Endothelial cell of umbilical vein (primary cell): ENCODE data around the gene CNNM3. TPM values are rescaled to one million over a fixed set of nuclear protein-coding genes. Genes with fewer than 3 reads are reported as not detected.

Source experiments
- BruUV-seq: library from RNA; stranded (reverse); fragments of 400-500 nt; replicated peaks from 2 replicates; lab custom pipeline; 2021; lab: Mats Ljungman, UMichigan
- CTCF ChIA-PET: fragments of 300-600, 350-600 bp; sonication (Branson Sonifier 250); formaldehyde crosslinking; loops from one replicate; lab custom pipeline; 2021; ENCODE audit warnings: antibody characterized with exemption, inconsistent platforms; lab: Charles Lee
- POLR2A ChIA-PET: fragments of 300-600, 350-600 bp; sonication (Branson Sonifier 250); formaldehyde crosslinking; loops from one replicate; lab custom pipeline; 2021; ENCODE audit warnings: antibody characterized with exemption, inconsistent platforms; lab: Charles Lee
- DNase-seq: peaks from one replicate; pipeline ENCODE4 v3.0.0-alpha.2; 2011; ENCODE audit warnings: low read depth, low spot score
- FAIRE-seq: peaks from 2 replicates; lab custom pipeline; 2011; peaks lifted over from hg19 to GRCh38; lab: Jason Lieb, UNC
- H2AFZ ChIP-seq: 2 replicates; pipeline ENCODE4 v1.6.0; 2012; ENCODE audit warnings: low read depth, low read length, control low read depth, inconsistent platforms
- H3K27ac ChIP-seq: 2 replicates; pipeline ENCODE4 v1.5.1; 2011; ENCODE audit warnings: low read depth, mild to moderate bottlenecking, control low read depth, low read length, moderate library complexity; ENCODE audit not compliant: insufficient read depth
- H3K27me3 ChIP-seq, 2 experiments: 2 replicates each; pipeline versions ENCODE4 v1.6.0 to v1.6.1; 2011; ENCODE audit warnings: low read length in 2 of 2, mixed read lengths in 1 of 2; ENCODE audit not compliant: control insufficient read depth in 2 of 2, insufficient read depth in 2 of 2
- H3K36me3 ChIP-seq, 2 experiments: 2 replicates in 1 of 2; 3 replicates in 1 of 2; pipeline ENCODE4 v1.5.1; 2011; ENCODE audit warnings: low read length in 2 of 2, mild to moderate bottlenecking in 1 of 2, moderate library complexity in 1 of 2; ENCODE audit not compliant: control insufficient read depth in 2 of 2, insufficient read depth in 2 of 2; ENCODE audit errors: extremely low read depth in 1 of 2
- H3K4me1 ChIP-seq: 3 replicates; pipeline ENCODE4 v1.5.1; 2011; ENCODE audit warnings: mild to moderate bottlenecking, low read length; ENCODE audit not compliant: control insufficient read depth, insufficient read depth; ENCODE audit errors: extremely low read depth
- H3K4me2 ChIP-seq: 2 replicates; pipeline ENCODE4 v1.6.1; 2011; ENCODE audit warnings: low read length, control low read depth, mixed read lengths; ENCODE audit not compliant: insufficient read depth
- H3K4me3 ChIP-seq, 3 experiments: fragments of 200-600 bp in 1 of 3; sonication (generic), shearing (Covaris generic) in 1 of 3; replicated peaks in 1 of 3; 2 replicates each; pipeline ENCODE4 v1.5.1; 2011 to 2016; ENCODE audit warnings: control low read depth in 3 of 3, low read length in 3 of 3, mild to moderate bottlenecking in 2 of 3, inconsistent platforms in 1 of 3, low read depth in 1 of 3, moderate library complexity in 1 of 3; ENCODE audit not compliant: insufficient read depth in 1 of 3
- H3K79me2 ChIP-seq: 2 replicates; pipeline ENCODE4 v1.6.0; 2012; ENCODE audit warnings: low read length, inconsistent platforms; ENCODE audit not compliant: control insufficient read depth, insufficient read depth
- H3K9ac ChIP-seq: replicated peaks from 2 replicates; pipeline ENCODE3; 2011; ENCODE audit warnings: low read length, control low read depth; ENCODE audit not compliant: insufficient read depth; ENCODE audit errors: extremely low read depth
- H3K9me1 ChIP-seq: replicated peaks from 3 replicates; pipeline ENCODE4 v1.6.0; 2011; ENCODE audit warnings: mild to moderate bottlenecking, low read length; ENCODE audit not compliant: control insufficient read depth, insufficient read depth; ENCODE audit errors: extremely low read depth
- H3K9me3 ChIP-seq: replicated peaks from 2 replicates; pipeline ENCODE4 v1.5.1; 2012; ENCODE audit warnings: low read length, inconsistent platforms; ENCODE audit not compliant: control insufficient read depth, insufficient read depth
- H4K20me1 ChIP-seq: replicated peaks from 2 replicates; pipeline ENCODE3; 2011; ENCODE audit warnings: mild to moderate bottlenecking, low read length; ENCODE audit not compliant: control insufficient read depth, insufficient read depth; ENCODE audit errors: extremely low read depth
- EZH2 ChIP-seq: IDR thresholded peaks from 2 replicates; pipeline ENCODE4 v1.6.1; 2012; ENCODE audit warnings: borderline replicate concordance, low read depth, mild to moderate bottlenecking, moderate library complexity, low read length, inconsistent platforms; ENCODE audit not compliant: severe bottlenecking
- FOS ChIP-seq: IDR thresholded peaks from 2 replicates; pipeline ENCODE4 v1.6.1; 2011; ENCODE audit warnings: mild to moderate bottlenecking, low read length, moderate library complexity, borderline replicate concordance; ENCODE audit not compliant: insufficient read depth
- GATA2 ChIP-seq: IDR thresholded peaks from 2 replicates; pipeline ENCODE4 v1.7.0; 2011; ENCODE audit warnings: low read depth, mild to moderate bottlenecking, moderate library complexity, mixed read lengths, low read length; ENCODE audit not compliant: insufficient read length, insufficient read depth
- JUN ChIP-seq: IDR thresholded peaks from 2 replicates; pipeline ENCODE4 v1.6.1; 2011; ENCODE audit warnings: borderline replicate concordance, low read depth; ENCODE audit not compliant: insufficient read length, insufficient read depth
- MYC ChIP-seq: IDR thresholded peaks from one replicate; pipeline ENCODE4 v1.6.1; 2011; ENCODE audit warnings: mild to moderate bottlenecking, low read depth, low read length
- POLR2A ChIP-seq: IDR thresholded peaks from 2 replicates; pipeline ENCODE4 v1.6.1; 2012; ENCODE audit warnings: low read depth, mild to moderate bottlenecking, control low read depth, low read length
- POLR2AphosphoS5 ChIP-seq: IDR thresholded peaks from 2 replicates; pipeline ENCODE4 v1.6.1; 2012; ENCODE audit warnings: low read depth, mild to moderate bottlenecking, control low read depth, low read length, moderate library complexity; ENCODE audit not compliant: insufficient read depth
- dilution Hi-C: fragments of 300-500 bp; cut with MboI; formaldehyde crosslinking; loops from one replicate; pipeline ENCODE4 v1.15.0; 2019; ENCODE audit warnings: low sequenced_read_pairs; ENCODE audit not compliant: extremely low pct_ligation_motif_present
- intact Hi-C: fragments of 100-400 bp; cut with micrococcal nuclease; formaldehyde crosslinking; loops from one replicate; pipeline ENCODE4 v1.10.0; 2022
- polyA plus RNA-seq, 4 experiments: library from polyadenylated mRNA; depleted of rRNA in 3 of 4; stranded (reverse) in 3 of 4; unstranded in 1 of 4; fragments of >200 nt; gene quantifications; 2 replicates each; pipeline versions ENCODE4 v1.2.1 to v1.2.3, GENCODE V29; 2011 to 2012; ENCODE audit warnings: missing spikeins in 1 of 4
- total RNA-seq: library from RNA; stranded (reverse); gene quantifications from 2 replicates; pipeline ENCODE4 v1.2.3, GENCODE V29; 2021
- TF ChIP-seq, protein P1 (sequence below): IDR thresholded peaks from 2 replicates; pipeline ENCODE4 v1.6.1; 2011; ENCODE audit not compliant: insufficient read depth, insufficient read length
- TF ChIP-seq, protein P2 (sequence below), 2 donors: IDR thresholded peaks; 1 replicate in 1 of 2; 2 replicates in 1 of 2; pipeline ENCODE4 v1.5.1; 2011; ENCODE audit warnings: low read length in 2 of 2, mild to moderate bottlenecking in 2 of 2, moderate library complexity in 2 of 2, control low read depth in 1 of 2, inconsistent platforms in 1 of 2, low read depth in 1 of 2; ENCODE audit not compliant: insufficient read depth in 1 of 2; ENCODE audit errors: extremely low read depth in 1 of 2

The CNNM3 gene
- total and polyA plus RNA-seq, 2 donors (not counting 3 experiments of a cell fraction or from before 2014, with no cell fraction given) = 13.0 to 14.9 TPM

DNA sequence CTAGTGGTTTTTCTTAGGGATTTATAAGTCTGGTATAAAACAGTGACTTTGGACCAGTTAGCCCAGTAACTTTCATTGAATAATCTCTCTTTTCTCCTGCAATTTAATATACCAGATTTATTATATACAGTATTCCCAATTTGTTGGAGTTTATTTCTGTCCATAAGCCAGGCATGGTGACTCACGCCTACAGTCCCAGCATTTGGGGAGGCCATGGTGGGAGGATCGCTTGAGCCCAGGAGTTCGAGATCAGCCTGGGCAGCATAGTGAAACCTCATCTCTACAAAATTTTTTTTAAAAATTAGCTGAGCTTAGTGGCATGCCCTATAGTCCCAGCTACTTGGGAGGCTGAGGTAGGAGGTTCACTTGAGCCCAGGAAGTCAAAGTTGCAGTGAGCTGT, 28.7 kb upstream of the CNNM3 start:
- intact Hi-C loops = no loop called here
- ChIA-PET POLR2A (no interaction called here), CTCF (no interaction called here)
- DNase-seq (no peak), FAIRE-seq (peak; percentile 46)
- no peak overlapping the region for H3K4me3 ChIP-seq
- H3K79me2 ChIP-seq = no peaks in the 10 kb centered on the region
- H4K20me1 ChIP-seq = no peaks in the 10 kb centered on the region
- no peaks in the 10 kb centered on the region for H3K27me3 ChIP-seq
- H3K27ac ChIP-seq = no peak overlapping the region
- dilution Hi-C loops = no loop called here
- peaks cover 9% of the 10 kb centered on the region for H3K4me1 ChIP-seq
- H3K36me3 ChIP-seq = no peaks in the 10 kb centered on the region
- no peak for TF ChIP-seq POLR2A
- TF ChIP-seq, protein P1, sequence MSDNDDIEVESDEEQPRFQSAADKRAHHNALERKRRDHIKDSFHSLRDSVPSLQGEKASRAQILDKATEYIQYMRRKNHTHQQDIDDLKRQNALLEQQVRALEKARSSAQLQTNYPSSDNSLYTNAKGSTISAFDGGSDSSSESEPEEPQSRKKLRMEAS = no peak
- no peak for TF ChIP-seq JUN
- no peak for TF ChIP-seq POLR2AphosphoS5
- TF ChIP-seq GATA2 = no peak
- TF ChIP-seq EZH2 = no peak
- no peak for TF ChIP-seq MYC
- TF ChIP-seq, protein P2, sequence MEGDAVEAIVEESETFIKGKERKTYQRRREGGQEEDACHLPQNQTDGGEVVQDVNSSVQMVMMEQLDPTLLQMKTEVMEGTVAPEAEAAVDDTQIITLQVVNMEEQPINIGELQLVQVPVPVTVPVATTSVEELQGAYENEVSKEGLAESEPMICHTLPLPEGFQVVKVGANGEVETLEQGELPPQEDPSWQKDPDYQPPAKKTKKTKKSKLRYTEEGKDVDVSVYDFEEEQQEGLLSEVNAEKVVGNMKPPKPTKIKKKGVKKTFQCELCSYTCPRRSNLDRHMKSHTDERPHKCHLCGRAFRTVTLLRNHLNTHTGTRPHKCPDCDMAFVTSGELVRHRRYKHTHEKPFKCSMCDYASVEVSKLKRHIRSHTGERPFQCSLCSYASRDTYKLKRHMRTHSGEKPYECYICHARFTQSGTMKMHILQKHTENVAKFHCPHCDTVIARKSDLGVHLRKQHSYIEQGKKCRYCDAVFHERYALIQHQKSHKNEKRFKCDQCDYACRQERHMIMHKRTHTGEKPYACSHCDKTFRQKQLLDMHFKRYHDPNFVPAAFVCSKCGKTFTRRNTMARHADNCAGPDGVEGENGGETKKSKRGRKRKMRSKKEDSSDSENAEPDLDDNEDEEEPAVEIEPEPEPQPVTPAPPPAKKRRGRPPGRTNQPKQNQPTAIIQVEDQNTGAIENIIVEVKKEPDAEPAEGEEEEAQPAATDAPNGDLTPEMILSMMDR (IDR thresholded peaks at IDR 0.05; ENCODE audit: extremely low read depth in 1 of 2, insufficient read depth in 1 of 2, low read depth in 1 of 2, low read length in 2 of 2) = no peak
- TF ChIP-seq FOS = no peak
- H3K9me3 ChIP-seq = no peaks in the 10 kb centered on the region
- no peak overlapping the region for H3K9ac ChIP-seq
- H3K9me1 ChIP-seq = no peaks in the 10 kb centered on the region
- H3K4me2 ChIP-seq = no peak overlapping the region
- no peak overlapping the region for H2AFZ ChIP-seq
- no TSS peak for BruUV-seq
